Activated CD4-positive, alpha-beta memory T cell treated with anti-CD3 and anti-CD28 coated beads, Interleukin-2, amount 10 ng/mL, durations not matched to agents 7 days and 5 days (primary cell): ENCODE data around the gene HES5. TPM values are rescaled to one million over a fixed set of nuclear protein-coding genes. Genes with fewer than 3 reads are reported as not detected.
"Not testable (repeated sequence)": the region's sequence is repeated elsewhere in the genome, so short reads cannot be mapped to it uniquely, and the experiment has no call there.

Source experiments
- CTCF ChIA-PET: fragments of 350-600 bp; sonication (Branson Sonifier 250); formaldehyde crosslinking; loops from one replicate; lab custom pipeline; 2021; ENCODE audit warnings: antibody characterized with exemption, inconsistent platforms; lab: Charles Lee
- POLR2A ChIA-PET: fragments of 350-600 bp; sonication (Branson Sonifier 250); formaldehyde crosslinking; loops from one replicate; lab custom pipeline; 2021; ENCODE audit warnings: antibody characterized with exemption; lab: Charles Lee
- DNase-seq: peaks from one replicate; pipeline ENCODE4 v3.0.0-alpha.2; 2020
- H3K27ac Mint-ChIP-seq: one replicate; pipeline ENCODE4 v1.8.0; 2021; ENCODE audit warnings: mild to moderate bottlenecking, mixed read lengths
- H3K27me3 Mint-ChIP-seq: one replicate; pipeline ENCODE4 v1.8.0; 2021; ENCODE audit warnings: mixed read lengths
- H3K36me3 Mint-ChIP-seq: one replicate; pipeline ENCODE4 v1.8.0; 2021; ENCODE audit warnings: low read depth, mixed read lengths
- H3K4me1 Mint-ChIP-seq: one replicate; pipeline ENCODE4 v1.8.0; 2021; ENCODE audit warnings: mixed read lengths
- H3K4me3 Mint-ChIP-seq: one replicate; pipeline ENCODE4 v1.8.0; 2021; ENCODE audit warnings: mild to moderate bottlenecking, mixed read lengths
- H3K9me3 Mint-ChIP-seq: one replicate; pipeline ENCODE4 v1.8.0; 2021; ENCODE audit warnings: mixed read lengths
- total RNA-seq, 2 experiments: library from RNA; stranded (reverse); gene quantifications; one replicate each; pipeline ENCODE4 v1.2.3, GENCODE V29; 2021

The HES5 gene
- total RNA-seq, 2 experiments from 2014 or later: not detected

DNA sequence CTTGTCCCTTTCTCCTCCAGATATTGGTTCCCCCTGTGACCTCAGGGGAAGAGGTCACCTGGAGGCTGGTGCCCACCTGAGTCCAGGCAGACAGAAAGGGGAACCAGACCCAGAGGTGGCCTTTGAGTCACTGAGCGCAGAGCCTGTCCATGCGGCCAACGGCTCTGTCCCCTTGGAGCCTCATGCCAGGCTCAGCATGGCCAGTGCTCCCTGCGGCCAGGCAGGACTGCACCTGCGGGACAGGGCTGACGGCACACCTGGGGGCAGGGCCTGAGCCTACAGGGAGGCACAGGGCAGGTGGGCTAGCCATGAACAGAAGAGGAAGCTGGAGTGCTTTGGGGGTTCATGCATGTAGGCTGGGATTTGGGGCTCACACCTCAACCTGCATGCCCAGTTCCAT lies 28.8 kb upstream of the HES5 start:
- Mint-ChIP-seq H3K36me3 (peaks cover 44% of the 10 kb centered on the region), H3K27me3 (no peaks in the 10 kb centered on the region), H3K4me3 (peak overlapping the region; percentile 62), H3K27ac (peak overlapping the region; percentile 58), H3K4me1 (peaks cover 43% of the 10 kb centered on the region), H3K9me3 (no peaks in the 10 kb centered on the region)
- no peak for DNase-seq
- POLR2A ChIA-PET: interaction anchor here (0.9 to 8.3 kb wide), 5 partner anchors 12 to 33 kb away, joined by 3 to 169 read pairs (median 3); partner anchors contain the start of genes PANK4 and PRXL2B
- CTCF ChIA-PET: interaction anchor here (4.5 kb wide), 1 partner anchor 27 kb away, joined by 32 read pairs; the partner anchor contains the start of gene PRXL2B

DNA sequence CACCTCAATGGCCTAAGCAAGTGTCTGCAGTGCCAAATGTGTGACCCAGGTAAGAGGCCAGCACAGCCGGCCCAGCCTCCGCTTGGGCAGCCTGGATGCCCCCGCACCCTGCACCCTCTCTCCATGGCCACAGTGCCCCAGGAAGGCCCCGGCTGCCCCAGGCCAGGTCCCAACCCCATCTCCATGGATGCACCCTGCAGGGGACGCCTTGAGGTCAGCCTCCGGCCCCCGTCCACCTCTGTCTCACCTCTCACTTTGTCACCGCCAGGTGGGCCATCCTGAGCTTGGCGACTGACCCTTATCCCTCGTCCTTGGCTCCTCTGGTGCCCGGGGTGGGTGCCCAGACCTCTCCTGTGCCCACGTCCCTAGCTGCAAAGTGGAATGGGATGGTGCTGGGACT lies 28.4 kb upstream of the HES5 start:
- Mint-ChIP-seq H3K4me1 (peaks cover 46% of the 10 kb centered on the region), H3K4me3 (peak overlapping the region; percentile 62), H3K36me3 (peaks cover 46% of the 10 kb centered on the region), H3K27me3 (no peaks in the 10 kb centered on the region), H3K9me3 (no peaks in the 10 kb centered on the region), H3K27ac (peak overlapping the region; percentile 58)
- CTCF ChIA-PET: no interaction called here
- no peak for DNase-seq
- POLR2A ChIA-PET: interaction anchor here (0.8 to 8.3 kb wide), 5 partner anchors 11 to 27 kb away, joined by 3 to 169 read pairs (median 3); partner anchors contain the start of gene PRXL2B

DNA sequence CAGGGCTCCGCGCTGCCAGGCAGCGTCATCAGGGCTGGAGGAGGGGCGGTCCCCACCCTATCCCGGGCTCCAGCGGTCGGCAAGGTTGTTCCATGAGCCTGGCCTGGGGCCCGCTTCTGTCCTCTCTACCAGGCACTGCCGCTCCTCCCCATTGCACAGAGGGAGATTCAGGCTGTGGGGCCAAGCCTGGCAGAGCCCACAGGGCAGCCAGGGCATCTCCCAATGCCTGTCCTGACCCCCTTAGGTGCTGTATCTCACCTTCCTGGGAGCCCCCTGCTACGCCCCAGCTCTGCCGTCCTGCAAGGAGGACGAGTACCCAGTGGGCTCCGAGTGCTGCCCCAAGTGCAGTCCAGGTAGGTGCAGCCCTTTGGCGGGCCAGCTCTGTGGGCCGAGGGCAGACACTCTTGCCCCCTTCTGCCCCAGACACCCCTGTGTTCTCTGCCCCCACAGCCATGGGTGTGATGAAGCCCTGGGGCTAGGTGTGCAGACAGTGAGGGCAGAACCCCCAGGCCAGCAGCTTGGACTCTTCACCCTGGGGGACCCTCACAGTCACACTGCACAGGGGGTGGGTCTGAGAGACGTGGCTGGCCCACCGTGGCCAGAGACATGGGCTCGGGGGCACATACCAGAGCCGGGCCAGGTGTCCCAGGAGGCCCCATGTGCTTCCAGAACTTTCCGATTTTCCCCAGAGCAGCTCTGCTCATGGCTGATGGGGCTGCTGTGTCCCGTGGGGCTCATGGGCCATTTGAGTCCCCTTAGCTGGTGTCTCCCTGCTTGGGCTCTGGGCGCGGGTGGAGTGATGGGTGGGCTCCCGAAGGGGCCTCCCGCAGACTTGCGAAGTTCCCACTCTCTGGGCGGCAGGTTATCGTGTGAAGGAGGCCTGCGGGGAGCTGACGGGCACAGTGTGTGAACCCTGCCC lies 27.7 kb upstream of the HES5 start:
- CTCF ChIA-PET: interaction anchor here (2.0 to 2.8 kb wide), 2 partner anchors 11 to 27 kb away, joined by 27 to 32 read pairs; partner anchors contain the start of gene PRXL2B
- H3K4me1 Mint-ChIP-seq: peaks cover 46% of the 10 kb centered on the region
- H3K4me3 Mint-ChIP-seq: peak overlapping the region; percentile 95
- H3K27ac Mint-ChIP-seq: peak overlapping the region; percentile 95
- no peaks in the 10 kb centered on the region for H3K9me3 Mint-ChIP-seq
- no peak for DNase-seq
- H3K27me3 Mint-ChIP-seq: no peaks in the 10 kb centered on the region
- H3K36me3 Mint-ChIP-seq: peaks cover 43% of the 10 kb centered on the region
- POLR2A ChIA-PET: interaction anchor here (0.8 to 8.3 kb wide), 11 partner anchors 11 to 142 kb away, joined by 3 to 169 read pairs (median 15); partner anchors contain the start of genes HES5, PANK4 and PRXL2B

DNA sequence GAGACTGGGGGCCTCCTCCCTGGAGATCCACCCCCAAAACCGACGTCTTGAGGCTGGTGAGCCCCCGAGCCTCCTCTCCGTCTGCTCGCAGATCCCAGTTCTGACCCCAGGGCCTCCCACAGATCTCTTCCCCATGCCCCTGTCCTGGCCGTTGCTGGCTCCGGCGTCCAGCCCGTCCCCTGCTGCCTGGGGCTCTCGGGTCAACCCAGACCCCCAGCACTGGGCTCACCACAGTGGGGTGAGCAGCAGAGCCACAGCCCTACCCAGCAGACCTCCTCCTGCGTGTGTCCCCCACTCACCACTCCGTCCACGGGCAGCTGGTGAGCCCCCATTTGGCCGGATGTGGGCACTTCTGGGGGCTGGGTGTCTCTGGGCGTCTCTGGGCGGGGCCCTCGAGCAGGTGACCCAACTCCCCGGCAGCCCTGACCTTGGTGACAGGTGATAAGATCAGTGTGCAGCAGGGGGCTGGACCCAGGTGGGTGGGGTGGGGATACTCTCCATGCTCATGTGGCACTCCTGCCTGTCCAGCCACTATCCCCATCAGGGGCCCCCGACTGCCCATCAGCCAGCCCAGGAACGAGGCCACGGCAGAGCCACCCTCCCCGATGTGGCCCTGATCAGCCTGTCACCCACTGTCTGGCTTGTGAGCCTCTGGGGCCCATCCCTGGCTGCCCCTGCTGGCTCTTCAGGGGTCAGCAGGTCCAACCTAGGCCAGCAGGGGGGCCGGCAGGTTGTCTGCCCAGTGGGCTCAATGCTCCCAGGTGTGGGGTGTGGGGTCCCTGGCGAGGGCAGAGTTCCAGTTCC lies 26.8 kb upstream of the HES5 start:
- H3K9me3 Mint-ChIP-seq: no peaks in the 10 kb centered on the region
- CTCF ChIA-PET: interaction anchor here (0.6 to 2.8 kb wide), 11 partner anchors 10 to 362 kb away, joined by 3 to 32 read pairs (median 5); partner anchors contain the start of genes FAAP20, PANK4 and PRXL2B
- H3K27me3 Mint-ChIP-seq: no peaks in the 10 kb centered on the region
- POLR2A ChIA-PET: interaction anchor here (0.8 to 8.3 kb wide), 14 partner anchors 8 to 328 kb away, joined by 3 to 169 read pairs (median 8); partner anchors contain the start of genes HES5, PANK4 and PRXL2B
- peaks cover 40% of the 10 kb centered on the region for H3K36me3 Mint-ChIP-seq
- peak overlapping the region; percentile 95 for H3K27ac Mint-ChIP-seq
- DNase-seq: peak; percentile 68
- peak overlapping the region; percentile 95 for H3K4me3 Mint-ChIP-seq
- H3K4me1 Mint-ChIP-seq: peaks cover 46% of the 10 kb centered on the region

DNA sequence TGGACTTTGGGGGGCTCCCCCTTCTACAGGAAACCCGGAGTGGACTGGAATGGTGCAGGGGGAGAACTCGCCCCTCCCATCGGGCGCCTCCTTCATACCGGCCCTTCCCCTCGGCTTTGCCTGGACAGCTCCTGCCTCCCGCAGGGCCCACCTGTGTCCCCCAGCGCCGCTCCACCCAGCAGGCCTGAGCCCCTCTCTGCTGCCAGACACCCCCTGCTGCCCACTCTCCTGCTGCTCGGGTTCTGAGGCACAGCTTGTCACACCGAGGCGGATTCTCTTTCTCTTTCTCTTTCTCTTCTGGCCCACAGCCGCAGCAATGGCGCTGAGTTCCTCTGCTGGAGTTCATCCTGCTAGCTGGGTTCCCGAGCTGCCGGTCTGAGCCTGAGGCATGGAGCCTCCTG lies 26.2 kb upstream of the HES5 start, which contains the start of gene TNFRSF14:
Gene TNFRSF14, plus strand, starts transcription at position 95 of the 401 bp plus-strand sequence. Its CDS starts 294 bp downstream, at position 389.
- Mint-ChIP-seq H3K36me3 (peaks cover 37% of the 10 kb centered on the region), H3K4me3 (peak within 1 kb of the TSS; percentile 95), H3K9me3 (no peaks in the 10 kb centered on the region), H3K27me3 (no peaks in the 10 kb centered on the region), H3K27ac (peak within 1 kb of the TSS; percentile 95), H3K4me1 (peaks cover 44% of the 10 kb centered on the region)
- DNase-seq: peak; percentile 85
- ChIA-PET POLR2A (interaction anchor here (0.7 to 8.3 kb wide), 19 partner anchors 9 to 327 kb away, joined by 3 to 169 read pairs (median 5); partner anchors contain the start of genes HES5, MORN1, PANK4 and PRXL2B), CTCF (interaction anchor here (0.6 to 2.8 kb wide), 11 partner anchors 10 to 361 kb away, joined by 3 to 32 read pairs (median 5); partner anchors contain the start of genes FAAP20, PANK4 and PRXL2B)

DNA sequence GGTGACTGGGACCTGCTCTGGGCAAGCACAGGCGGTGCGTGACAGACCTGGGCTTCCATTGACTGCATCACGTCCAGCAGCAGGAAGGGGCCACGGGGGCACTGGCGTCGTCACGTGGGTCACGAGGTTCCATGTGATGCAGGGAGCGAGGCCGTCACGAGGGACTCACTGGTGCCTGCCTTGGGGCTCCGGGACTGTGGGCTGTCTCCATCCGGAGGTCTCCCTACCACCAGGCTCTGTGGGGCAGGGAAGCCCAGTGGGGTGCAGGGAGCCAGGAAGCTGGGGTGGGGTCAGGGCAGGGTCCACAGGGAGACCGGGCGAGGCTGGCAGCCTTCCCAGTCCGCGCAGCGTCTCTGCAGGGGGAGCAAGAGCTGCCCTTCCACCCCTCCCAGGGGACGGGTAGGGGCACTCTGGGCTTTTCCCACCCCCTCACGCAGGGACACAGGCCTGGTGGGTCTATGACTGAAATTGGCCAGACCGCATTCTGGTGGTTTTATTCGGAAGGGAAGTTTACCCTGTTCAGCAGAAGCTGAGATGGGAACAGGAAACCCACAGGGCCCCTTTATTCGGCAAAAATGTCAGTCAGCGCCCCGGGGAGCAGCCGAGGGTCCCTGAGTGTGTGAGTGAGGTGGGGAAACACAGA lies 25.7 kb upstream of the HES5 start:
- Mint-ChIP-seq H3K27me3 (no peaks in the 10 kb centered on the region), H3K27ac (peak overlapping the region; percentile 95), H3K9me3 (no peaks in the 10 kb centered on the region), H3K36me3 (peaks cover 34% of the 10 kb centered on the region), H3K4me3 (peak overlapping the region; percentile 95), H3K4me1 (peaks cover 48% of the 10 kb centered on the region)
- ChIA-PET POLR2A (interaction anchor here (0.7 to 8.3 kb wide), 18 partner anchors 9 to 326 kb away, joined by 3 to 169 read pairs (median 6); partner anchors contain the start of genes HES5, MORN1, PANK4 and PRXL2B), CTCF (interaction anchor here (0.7 to 2.8 kb wide), 11 partner anchors 9 to 361 kb away, joined by 3 to 32 read pairs (median 5); partner anchors contain the start of genes FAAP20, PANK4 and PRXL2B)
- DNase-seq: peak; percentile 88

DNA sequence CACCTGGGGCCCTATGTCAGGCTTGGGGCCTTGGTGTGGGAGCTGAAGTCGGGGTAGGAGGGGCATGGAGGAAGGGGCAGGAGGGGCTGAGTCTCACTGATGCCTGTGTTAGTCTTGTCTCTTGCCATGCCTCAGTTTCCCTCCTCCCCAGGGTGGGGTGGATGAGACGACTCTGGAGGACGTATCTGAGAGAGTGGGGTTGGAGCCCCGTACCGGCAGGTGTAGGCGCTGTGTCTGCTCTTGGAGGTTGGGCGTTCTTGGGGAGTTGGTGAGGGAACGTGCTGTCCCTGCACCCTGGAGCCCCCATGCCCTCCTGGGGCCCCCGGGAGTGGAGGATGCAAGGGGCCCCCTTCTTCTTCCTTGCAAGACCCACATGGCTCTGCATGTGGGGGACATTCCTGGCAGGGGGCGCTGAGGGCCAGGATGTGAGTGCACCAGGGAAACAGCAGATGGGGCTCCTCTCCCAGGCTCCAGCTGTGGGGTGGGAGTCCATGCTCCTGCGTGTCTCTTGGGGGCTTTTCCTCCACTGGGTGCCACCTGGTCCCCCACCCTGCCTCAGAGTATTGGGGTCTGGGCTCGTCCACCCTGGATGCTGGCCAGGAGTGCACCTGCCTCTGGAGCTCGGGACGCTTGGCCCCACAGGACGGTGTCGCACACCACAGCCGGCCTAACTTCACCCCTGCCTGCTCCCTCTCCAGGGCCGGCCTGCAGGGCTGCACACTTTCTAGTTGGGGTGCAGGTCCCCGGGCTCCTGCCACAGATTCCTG lies 24.7 kb upstream of the HES5 start:
- Mint-ChIP-seq H3K36me3 (peaks cover 32% of the 10 kb centered on the region), H3K4me3 (peak overlapping the region; percentile 95), H3K27ac (peak overlapping the region; percentile 95), H3K9me3 (no peaks in the 10 kb centered on the region), H3K27me3 (no peaks in the 10 kb centered on the region), H3K4me1 (peaks cover 50% of the 10 kb centered on the region)
- ChIA-PET CTCF (interaction anchor here (0.9 to 2.8 kb wide), 4 partner anchors 29 to 360 kb away, joined by 3 to 27 read pairs (median 8); partner anchors contain the start of genes FAAP20, PANK4 and PRXL2B), POLR2A (interaction anchor here (0.7 to 8.3 kb wide), 6 partner anchors 8 to 141 kb away, joined by 3 to 169 read pairs (median 58); partner anchors contain the start of genes PANK4 and PRXL2B)
- peak; percentile 59 for DNase-seq

DNA sequence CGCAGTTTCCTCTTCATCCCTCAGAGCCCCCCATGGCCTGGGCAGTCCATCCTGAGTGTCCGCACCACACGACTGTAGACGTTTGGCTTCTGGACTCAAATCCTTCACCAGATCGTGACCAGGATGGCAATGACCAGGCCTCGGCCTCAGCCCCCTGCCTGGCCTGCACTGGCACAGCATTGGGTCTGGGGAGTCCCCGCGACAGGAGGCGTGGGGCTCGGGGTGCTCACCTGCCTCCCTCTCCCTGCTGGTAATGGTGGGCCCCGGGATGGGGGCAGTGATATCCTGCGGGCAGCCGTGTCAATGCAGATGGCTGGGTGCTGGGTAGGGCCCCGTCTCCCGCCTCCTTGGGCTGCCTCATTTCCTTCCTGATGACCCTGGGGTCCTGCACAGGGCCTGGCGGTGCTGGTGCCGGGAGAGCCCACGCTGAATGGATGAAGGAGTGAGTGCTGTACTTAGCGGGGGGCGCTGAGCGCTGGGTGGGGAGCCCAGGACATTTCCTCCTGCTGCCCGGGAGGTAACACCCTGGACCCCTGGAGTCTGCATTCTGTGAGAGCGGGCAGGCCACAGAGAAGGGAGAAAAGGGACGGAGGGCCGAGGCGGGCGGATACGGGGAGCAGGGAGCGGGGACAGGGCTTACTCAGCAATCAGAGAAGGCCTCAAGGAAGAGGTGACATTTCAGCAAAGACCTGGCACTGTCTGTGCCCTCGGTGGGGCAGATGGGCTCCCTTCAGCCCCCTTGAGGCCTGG lies 24.0 kb upstream of the HES5 start:
- H3K4me1 Mint-ChIP-seq: peaks cover 55% of the 10 kb centered on the region
- H3K27me3 Mint-ChIP-seq: no peaks in the 10 kb centered on the region

DNA sequence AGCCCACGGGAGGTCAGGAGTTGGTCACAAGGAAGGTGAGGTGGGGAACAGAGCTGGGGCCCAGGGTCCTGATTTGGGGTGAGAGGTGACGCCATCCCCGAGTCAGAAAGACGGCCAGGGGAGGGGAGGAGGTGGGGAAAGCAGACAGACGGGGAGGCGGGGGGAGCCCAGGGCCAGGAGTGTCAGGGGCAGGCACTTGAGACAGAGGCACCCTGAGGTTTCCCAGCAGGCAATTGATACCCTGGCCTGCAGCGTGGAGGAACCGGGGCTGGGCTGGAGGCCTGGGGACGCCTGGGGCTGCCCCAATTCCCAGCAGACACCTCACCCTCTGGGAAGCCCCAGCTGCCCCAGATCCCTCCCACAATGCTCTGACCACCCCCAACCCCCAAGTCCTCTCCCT lies 23.0 kb upstream of the HES5 start:
- Mint-ChIP-seq H3K36me3 (peaks cover 25% of the 10 kb centered on the region), H3K4me1 (peaks cover 56% of the 10 kb centered on the region)
- H3K9me3 Mint-ChIP-seq, H3K27ac Mint-ChIP-seq, POLR2A ChIA-PET, DNase-seq, CTCF ChIA-PET, H3K27me3 Mint-ChIP-seq, H3K4me3 Mint-ChIP-seq: not testable (repeated sequence)

More for the DNA sequence above, 24.0 kb upstream of the HES5 start:
- Mint-ChIP-seq H3K4me3 (peak overlapping the region; percentile 95), H3K36me3 (peaks cover 29% of the 10 kb centered on the region), H3K27ac (peak overlapping the region; percentile 95), H3K9me3 (no peaks in the 10 kb centered on the region)
- DNase-seq: no peak
- POLR2A ChIA-PET: interaction anchor here (2.9 to 5.1 kb wide), 3 partner anchors 7 to 31 kb away, joined by 34 to 169 read pairs (median 82); partner anchors contain the start of genes PANK4 and PRXL2B
- CTCF ChIA-PET: no interaction called here

DNA sequence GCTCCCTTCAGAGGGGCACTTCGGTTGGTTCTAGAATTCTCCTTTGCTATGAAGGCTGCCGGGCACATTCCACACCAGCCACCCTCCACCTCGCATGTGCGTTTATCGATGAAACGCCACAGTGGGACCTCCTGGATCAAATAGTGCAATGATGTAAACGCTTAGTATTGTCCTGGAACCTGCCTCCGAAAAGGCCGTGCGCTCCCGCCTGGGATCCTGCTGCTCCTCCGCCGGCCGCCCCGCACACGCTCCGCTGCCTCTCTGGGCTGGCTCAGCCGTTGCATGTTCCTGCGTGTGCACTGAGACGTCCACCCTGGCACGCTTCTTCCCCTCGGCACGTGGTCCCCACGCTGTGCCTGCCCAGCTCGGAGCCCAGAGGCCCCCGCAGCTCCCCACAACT lies 22.1 kb upstream of the HES5 start:
- no peak for DNase-seq
- ChIA-PET CTCF (no interaction called here), POLR2A (no interaction called here)
- Mint-ChIP-seq H3K27ac (no peak overlapping the region), H3K36me3 (peaks cover 21% of the 10 kb centered on the region), H3K4me1 (peaks cover 53% of the 10 kb centered on the region), H3K4me3 (no peak overlapping the region), H3K27me3 (no peaks in the 10 kb centered on the region), H3K9me3 (no peaks in the 10 kb centered on the region)
